Esophagus squamous epithelium (tissue), 5 donors: ENCODE data around the gene DPYSL4. TPM values are rescaled to one million over a fixed set of nuclear protein-coding genes. Genes with fewer than 3 reads are reported as not detected.

Experiments used
- DNase-seq: peaks from one replicate; lab custom pipeline; 2025; lab: John Stamatoyannopoulos, UW
- H3K27ac ChIP-seq, 4 donors: fragments of 200-600 bp; sonication (generic); one replicate each; pipeline ENCODE4 v1.5.1; 2016 to 2019; ENCODE audit warnings: mild to moderate bottlenecking in 1 of 4
- H3K27me3 ChIP-seq, 4 donors: fragments of 200-600 bp; sonication (generic); 1 replicate in 3 of 4; 2 replicates in 1 of 4; pipeline versions ENCODE4 v1.5.1 to v1.6.0; 2017 to 2021; ENCODE audit warnings: antibody characterized with exemption in 1 of 4
- H3K36me3 ChIP-seq, 3 donors: fragments of 200-600 bp; sonication (generic); one replicate each; pipeline ENCODE4 v1.5.1; 2016 to 2019
- H3K4me1 ChIP-seq, 3 donors: fragments of 200-600 bp; sonication (generic); one replicate each; pipeline ENCODE4 v1.5.1; 2017 to 2019
- H3K4me3 ChIP-seq, 4 donors: fragments of 200-600 bp; sonication (generic); 1 replicate in 3 of 4; 2 replicates in 1 of 4; pipeline ENCODE4 v1.5.1; 2016 to 2019; ENCODE audit warnings: mild to moderate bottlenecking in 2 of 4, moderate library complexity in 1 of 4
- H3K9me3 ChIP-seq, 3 donors: fragments of 200-600 bp; sonication (generic); one replicate each; pipeline ENCODE4 v1.5.1; 2016 to 2019
- POLR2A ChIP-seq, 4 donors: fragments of 450-650 bp; IDR thresholded peaks; one replicate each; pipeline ENCODE4 v1.6.1; 2017; ENCODE audit warnings: antibody characterized with exemption in 4 of 4, mild to moderate bottlenecking in 4 of 4, moderate library complexity in 3 of 4
- WGBS, 2 donors: methylation state at CpG; one replicate each; pipeline ENCODE4 v1.1.5; 2018; 5-methylcytosine and 5-hydroxymethylcytosine counted together
- intact Hi-C: fragments of 100-400 bp; cut with DNase I; formaldehyde crosslinking; loops from one replicate; pipeline ENCODE4 v1.15.0; 2022
- total RNA-seq, 4 donors: library from RNA; depleted of rRNA; stranded (reverse); fragments of >200 nt; gene quantifications; one replicate each; pipeline ENCODE4 v1.1.0, GENCODE V29; 2016
- TF ChIP-seq, protein P1 (sequence below), 6 experiments: fragments of 450-650 bp in 4 of 6; fragments of 200-600 bp in 2 of 6; sonication (generic) in 2 of 6; IDR thresholded peaks; one replicate each; pipeline ENCODE4 v1.5.1; 2016 to 2019; ENCODE audit warnings: antibody characterized with exemption in 6 of 6, mild to moderate bottlenecking in 4 of 6, moderate library complexity in 4 of 6
- donor health status: DM: yes; HTN: yes; CAD: no.

Gene DPYSL4
- total RNA-seq, 4 donors from 2014 or later: 0.95 to 1.6 TPM; not detected in 2

GRCh38 chr10:132251928-132252327 is 65.2 kb downstream of the DPYSL4 start:
- H3K4me3 ChIP-seq: no peak overlapping the region
- H3K36me3 ChIP-seq: no peaks in the 10 kb centered on the region
- H3K27me3 ChIP-seq: no peaks in the 10 kb centered on the region
- H3K27ac ChIP-seq: no peak overlapping the region
- no CpG with 5 or more reads among the region's 6 CpGs for WGBS, 2 donors
- no peak for TF ChIP-seq POLR2A (IDR thresholded peaks at IDR 0.05)
- TF ChIP-seq, protein P1, sequence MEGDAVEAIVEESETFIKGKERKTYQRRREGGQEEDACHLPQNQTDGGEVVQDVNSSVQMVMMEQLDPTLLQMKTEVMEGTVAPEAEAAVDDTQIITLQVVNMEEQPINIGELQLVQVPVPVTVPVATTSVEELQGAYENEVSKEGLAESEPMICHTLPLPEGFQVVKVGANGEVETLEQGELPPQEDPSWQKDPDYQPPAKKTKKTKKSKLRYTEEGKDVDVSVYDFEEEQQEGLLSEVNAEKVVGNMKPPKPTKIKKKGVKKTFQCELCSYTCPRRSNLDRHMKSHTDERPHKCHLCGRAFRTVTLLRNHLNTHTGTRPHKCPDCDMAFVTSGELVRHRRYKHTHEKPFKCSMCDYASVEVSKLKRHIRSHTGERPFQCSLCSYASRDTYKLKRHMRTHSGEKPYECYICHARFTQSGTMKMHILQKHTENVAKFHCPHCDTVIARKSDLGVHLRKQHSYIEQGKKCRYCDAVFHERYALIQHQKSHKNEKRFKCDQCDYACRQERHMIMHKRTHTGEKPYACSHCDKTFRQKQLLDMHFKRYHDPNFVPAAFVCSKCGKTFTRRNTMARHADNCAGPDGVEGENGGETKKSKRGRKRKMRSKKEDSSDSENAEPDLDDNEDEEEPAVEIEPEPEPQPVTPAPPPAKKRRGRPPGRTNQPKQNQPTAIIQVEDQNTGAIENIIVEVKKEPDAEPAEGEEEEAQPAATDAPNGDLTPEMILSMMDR (IDR thresholded peaks at IDR 0.05): no peak
- no peak for DNase-seq
- intact Hi-C loops: no loop called here
- H3K9me3 ChIP-seq: no peaks in the 10 kb centered on the region
- peaks cover 0 to 7% (median 0%) of the 10 kb centered on the region in 3 donors for H3K4me1 ChIP-seq

DNA sequence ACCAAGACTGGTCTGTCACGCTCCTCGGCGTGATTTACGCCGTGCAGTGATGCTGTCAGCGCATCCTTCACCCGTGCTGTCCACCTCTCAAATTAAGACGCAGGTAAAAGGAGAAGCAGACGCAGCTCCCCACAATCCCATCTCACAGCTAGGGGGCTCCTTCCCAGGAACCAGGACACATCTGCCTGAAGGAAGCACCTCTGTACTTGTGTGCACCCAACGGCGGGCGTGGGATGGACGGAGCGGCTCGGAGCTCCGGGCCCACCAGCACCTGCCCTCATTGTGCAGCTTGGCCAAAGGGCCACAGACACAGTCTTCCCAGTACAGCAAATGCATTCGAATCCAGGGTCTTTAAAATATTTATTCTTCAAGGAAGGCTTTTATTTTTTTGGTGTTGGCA is 65.7 kb downstream of the DPYSL4 start:
- H3K4me3 ChIP-seq: no peak overlapping the region
- H3K4me1 ChIP-seq: peaks cover 0 to 7% (median 0%) of the 10 kb centered on the region in 3 donors
- 91 to 99% methylated on average over 7 to 10 of the region's 17 CpGs for WGBS, 2 donors
- no peaks in the 10 kb centered on the region for H3K27me3 ChIP-seq
- intact Hi-C loops: no loop called here
- TF ChIP-seq, protein P1 (IDR thresholded peaks at IDR 0.05): no peak
- TF ChIP-seq POLR2A (IDR thresholded peaks at IDR 0.05): no peak
- no peak for DNase-seq
- no peaks in the 10 kb centered on the region for H3K9me3 ChIP-seq
- H3K27ac ChIP-seq: no peak overlapping the region
- no peaks in the 10 kb centered on the region for H3K36me3 ChIP-seq

DNA sequence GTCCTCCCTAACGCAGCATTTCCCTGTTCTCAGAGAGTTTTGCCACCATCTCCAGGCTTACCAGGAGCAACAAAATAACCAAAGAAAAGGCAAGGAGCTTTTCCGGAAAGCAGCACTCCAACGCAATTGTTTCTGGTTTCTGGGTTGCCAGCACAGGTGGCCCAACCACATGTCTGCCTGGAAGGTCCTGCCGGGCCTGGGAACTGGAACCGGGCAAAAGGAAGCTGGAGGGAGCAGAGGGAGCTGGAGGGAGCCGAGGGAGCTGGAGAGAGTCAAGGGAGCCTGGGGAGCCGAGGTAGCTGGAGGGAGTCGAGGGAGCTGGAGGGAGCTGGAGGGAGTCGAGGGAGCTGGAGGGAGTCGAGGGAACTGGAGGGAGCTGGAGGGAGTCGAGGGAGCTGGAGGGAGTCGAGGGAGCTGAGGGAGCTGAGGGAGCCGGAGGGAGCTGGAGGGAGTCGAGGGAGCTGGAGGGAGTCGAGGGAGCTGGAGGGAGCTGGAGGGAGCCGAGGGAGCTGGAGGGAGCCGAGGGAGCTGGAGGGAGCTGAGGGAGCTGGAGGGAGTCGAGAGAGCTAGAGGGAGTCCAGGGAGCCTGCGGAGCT is 66.4 kb downstream of the DPYSL4 start:
- WGBS, 2 donors: 42 to 58% methylated on average over 17 to 18 of the region's 19 CpGs
- TF ChIP-seq, protein P1 (IDR thresholded peaks at IDR 0.05): no peak
- TF ChIP-seq POLR2A (IDR thresholded peaks at IDR 0.05): no peak
- Histone ChIP-seq H3K4me1 (peaks cover 0 to 7% (median 0%) of the 10 kb centered on the region in 3 donors), H3K27me3 (no peaks in the 10 kb centered on the region), H3K4me3 (no peak overlapping the region), H3K9me3 (no peaks in the 10 kb centered on the region), H3K36me3 (no peaks in the 10 kb centered on the region), H3K27ac (no peak overlapping the region)
- no peak for DNase-seq
- intact Hi-C loops: no loop called here

GRCh38 chr10:132254841-132255240 is 68.1 kb downstream of the DPYSL4 start:
- no peaks in the 10 kb centered on the region for H3K36me3 ChIP-seq
- intact Hi-C loops: no loop called here
- H3K27me3 ChIP-seq: no peaks in the 10 kb centered on the region
- DNase-seq: no peak
- H3K9me3 ChIP-seq: no peaks in the 10 kb centered on the region
- H3K27ac ChIP-seq: no peak overlapping the region
- TF ChIP-seq POLR2A (IDR thresholded peaks at IDR 0.05): no peak
- TF ChIP-seq, protein P1 (IDR thresholded peaks at IDR 0.05): no peak
- H3K4me3 ChIP-seq: no peak overlapping the region
- 73 to 76% methylated on average over 8 to 9 of the region's 14 CpGs for WGBS, 2 donors
- no peaks in the 10 kb centered on the region for H3K4me1 ChIP-seq

Other genes starting within 250 kb of the DPYSL4 start
- gene BNIP3, start 205.0 kb upstream of the DPYSL4 start, total RNA-seq: 10 to 100 TPM; 35.2 to 83.8 (median 73.9) TPM
- under 1 TPM in 3 of 4 donors, not detected in 1; 0.04 to 0.19 (median 0.13) TPM for gene JAKMIP3, start 121.0 kb upstream of the DPYSL4 start, total RNA-seq
- gene STK32C, start 121.0 kb downstream of the DPYSL4 start, total RNA-seq: 1 to 10 TPM; 2.3 to 5.5 (median 2.6) TPM
- gene LRRC27, start 145.2 kb downstream of the DPYSL4 start, total RNA-seq: 1 to 10 TPM; 1.5 to 5.3 (median 2.4) TPM
- 10 to 100 TPM; 14.9 to 27.3 (median 16.7) TPM for gene PWWP2B, start 210.3 kb downstream of the DPYSL4 start, total RNA-seq